GM06990 (cell line): ENCODE measurements around the gene RPTOR.
"Not testable (repeated sequence)": the region's sequence is repeated elsewhere in the genome, so short reads cannot be mapped to it uniquely, and the experiment has no call there.

Experiments used
- DNase-seq: peaks from one replicate; pipeline ENCODE4 v3.0.0-alpha.2; 2011; ENCODE audit not compliant: insufficient read length; ENCODE audit errors: extremely low read depth
- H3K27me3 ChIP-seq: replicated peaks from 2 replicates; pipeline ENCODE4 v1.6.0; 2011; ENCODE audit warnings: low read length; ENCODE audit not compliant: control insufficient read depth, insufficient read depth
- H3K36me3 ChIP-seq: 2 replicates; pipeline ENCODE4 v1.5.1; 2011; ENCODE audit warnings: low read length; ENCODE audit not compliant: control insufficient read depth, insufficient read depth
- H3K4me3 ChIP-seq: replicated peaks from 2 replicates; pipeline ENCODE4 v1.5.1; 2011; ENCODE audit warnings: low read depth, mild to moderate bottlenecking, control low read depth, low read length
- CTCF ChIP-seq: IDR thresholded peaks from 2 replicates; pipeline ENCODE4 v1.5.1; 2011; ENCODE audit warnings: low read length, control low read depth, mild to moderate bottlenecking, inconsistent platforms; ENCODE audit not compliant: insufficient read depth, poor library complexity, severe bottlenecking

RPTOR gene

GRCh38 chr17:80760511-80760911 lies 215.9 kb downstream of the RPTOR start:
- peaks cover 8% of the 10 kb centered on the region for H3K36me3 ChIP-seq
- TF ChIP-seq CTCF = no peak
- no peak overlapping the region for H3K4me3 ChIP-seq
- no peak for DNase-seq
- no peaks in the 10 kb centered on the region for H3K27me3 ChIP-seq

- no peaks in the 10 kb centered on the region for H3K27me3 ChIP-seq
- H3K4me3 ChIP-seq = no peak overlapping the region
- H3K36me3 ChIP-seq = peaks cover 4% of the 10 kb centered on the region
- no peak for DNase-seq
- TF ChIP-seq CTCF = no peak
These were observed 216.7 kb downstream of the RPTOR start for GRCh38 chr17:80761110-80761871.

GRCh38 chr17:80762076-80762475 lies 217.4 kb downstream of the RPTOR start:
- DNase-seq = no peak
- Histone ChIP-seq H3K4me3 (no peak overlapping the region), H3K27me3 (no peaks in the 10 kb centered on the region), H3K36me3 (peaks cover 4% of the 10 kb centered on the region)
- no peak for TF ChIP-seq CTCF

GRCh38 chr17:80763293-80763867 lies 218.7 kb downstream of the RPTOR start:
- Histone ChIP-seq H3K36me3 (peaks cover 4% of the 10 kb centered on the region), H3K27me3 (no peaks in the 10 kb centered on the region), H3K4me3 (no peak overlapping the region)
- no peak for DNase-seq
- TF ChIP-seq CTCF = no peak

- not testable (repeated sequence) for H3K36me3 ChIP-seq, H3K4me3 ChIP-seq, H3K27me3 ChIP-seq, DNase-seq
These were observed 220.0 kb downstream of the RPTOR start for GRCh38 chr17:80764627-80765145.

- DNase-seq = no peak
- TF ChIP-seq CTCF = no peak
These were observed 220.8 kb downstream of the RPTOR start for GRCh38 chr17:80765241-80765961.

More at GRCh38 chr17:80765241-80765961, 220.8 kb downstream of the RPTOR start:
- Histone ChIP-seq H3K36me3 (peaks cover 1% of the 10 kb centered on the region), H3K4me3 (no peak overlapping the region), H3K27me3 (no peaks in the 10 kb centered on the region)
